GM21367 (cell line): ENCODE data around the gene ZMYND12.

ENCODE experiments used
- ATAC-seq: cut with Tn5 transposase; IDR thresholded peaks from one replicate; pipeline ENCODE4 v1.9.1; 2021; ENCODE audit not compliant: unreplicated experiment

Gene ZMYND12

DNA sequence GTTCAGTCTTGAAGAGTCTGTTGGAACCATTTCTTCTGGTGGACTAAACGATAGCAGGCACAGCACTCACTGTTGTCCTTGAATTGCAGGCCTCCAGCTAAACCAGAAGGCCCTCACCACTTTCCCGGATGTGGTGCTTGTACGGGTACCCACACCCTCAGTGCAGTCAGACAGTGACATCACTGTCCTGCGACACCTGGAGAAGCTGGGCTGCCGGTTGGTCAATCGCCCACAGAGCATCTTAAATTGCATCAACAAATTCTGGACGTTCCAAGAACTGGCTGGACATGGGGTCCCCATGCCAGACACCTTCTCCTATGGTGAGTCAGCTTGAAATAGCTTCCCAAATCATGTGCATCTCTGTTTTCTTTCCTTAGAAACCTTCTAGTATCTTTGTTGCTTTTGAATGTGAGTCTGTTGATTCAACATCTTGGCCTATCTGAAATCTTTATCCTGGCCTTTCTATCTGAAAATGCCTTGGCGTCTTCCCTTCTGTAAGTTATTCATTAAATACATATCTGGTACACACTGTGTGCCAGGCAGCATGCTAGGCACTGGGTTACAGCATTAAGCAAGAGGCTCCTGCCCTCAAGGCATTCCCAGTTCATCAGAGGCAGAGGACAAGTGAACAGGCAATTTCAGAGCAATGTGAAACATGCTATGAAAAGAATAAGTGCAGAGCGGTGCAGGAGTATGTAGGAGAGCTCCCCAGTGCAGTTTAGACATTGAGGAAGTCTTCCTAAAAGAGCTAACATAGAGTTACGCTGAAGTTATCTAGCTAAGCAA lies 56.3 kb downstream of the ZMYND12 start:
- no peak for ATAC-seq

DNA sequence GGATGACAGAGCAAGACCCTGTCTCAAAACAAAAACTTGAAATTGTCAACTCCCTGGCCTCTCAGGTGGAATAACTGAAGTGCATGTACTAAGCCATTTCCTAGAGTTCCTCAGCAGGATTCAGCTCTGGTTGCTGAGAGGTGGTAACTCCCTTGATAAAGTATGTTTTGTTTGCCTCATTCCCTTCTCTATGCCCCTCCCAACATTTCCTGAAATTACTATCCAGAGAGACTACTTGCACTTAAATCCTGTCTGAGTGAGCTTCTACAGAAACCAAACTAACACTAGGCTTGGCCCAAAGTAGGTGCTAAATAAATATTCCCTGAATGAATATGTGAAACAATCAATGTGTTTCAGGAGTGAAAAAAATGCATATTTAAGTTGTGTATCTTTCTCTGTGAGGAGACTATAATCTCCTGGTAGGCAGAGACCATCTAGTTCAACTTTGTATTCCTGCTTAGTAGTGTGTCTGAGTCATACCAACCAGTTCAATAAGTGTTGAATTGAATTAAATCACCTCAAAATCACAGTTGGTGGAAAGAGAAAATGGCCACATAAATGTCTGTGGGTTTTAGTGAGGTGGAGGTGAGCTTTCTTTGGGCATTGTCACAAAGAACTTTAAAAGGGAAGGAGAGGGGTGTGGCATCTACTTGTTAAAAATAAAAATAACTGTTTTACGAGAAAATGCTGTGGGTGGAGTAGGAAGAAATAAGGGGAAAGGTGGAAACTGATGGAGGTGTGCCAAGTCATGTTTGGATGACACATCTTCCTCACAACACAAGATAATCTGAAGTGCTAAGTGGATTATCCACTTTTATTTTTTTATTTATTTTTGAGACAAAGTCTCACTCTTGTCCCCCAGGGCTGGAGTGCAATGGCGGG lies 62.6 kb downstream of the ZMYND12 start:
- ATAC-seq = no peak

GRCh38 chr1:42392255-42392654 lies 63.6 kb downstream of the ZMYND12 start:
- no peak for ATAC-seq

DNA sequence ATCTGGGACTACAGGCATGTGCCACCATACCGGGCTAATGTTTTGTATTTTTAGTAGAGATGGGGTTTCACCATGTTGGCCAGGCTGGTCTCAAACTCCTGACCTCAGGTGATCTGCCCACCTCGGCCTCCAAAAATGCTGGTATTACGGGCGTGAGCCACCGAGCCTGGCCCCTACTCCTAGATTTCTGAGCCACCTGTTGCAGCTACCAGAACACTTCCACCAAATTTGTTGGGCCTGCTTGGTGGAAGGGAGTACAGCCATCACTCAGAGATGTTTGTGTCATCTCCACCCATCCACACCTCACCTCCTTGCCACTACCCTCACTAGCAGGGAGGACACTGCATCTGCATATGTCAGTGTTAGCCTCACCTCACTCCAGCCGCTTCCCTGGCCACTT lies 69.8 kb downstream of the ZMYND12 start:
- ATAC-seq = no peak

DNA sequence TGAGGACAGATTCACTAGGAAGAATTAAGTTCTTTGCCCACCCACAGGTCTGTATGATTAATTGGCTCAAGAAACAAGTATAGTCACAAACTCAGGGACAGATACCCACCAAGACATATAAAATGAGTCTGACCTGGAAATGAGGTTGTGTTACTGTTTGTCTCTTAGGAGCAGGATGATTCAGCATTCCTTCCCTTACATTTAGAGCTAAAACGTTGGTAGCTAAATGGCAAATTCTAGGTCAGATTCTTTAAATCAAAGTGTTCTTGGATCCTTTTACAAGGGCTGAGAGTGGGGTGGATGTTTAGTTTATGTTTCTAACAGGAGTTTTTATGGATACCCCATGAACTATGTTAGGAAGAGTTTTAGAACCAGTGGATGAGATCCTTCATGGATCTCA lies 70.5 kb downstream of the ZMYND12 start:
- no peak for ATAC-seq

DNA sequence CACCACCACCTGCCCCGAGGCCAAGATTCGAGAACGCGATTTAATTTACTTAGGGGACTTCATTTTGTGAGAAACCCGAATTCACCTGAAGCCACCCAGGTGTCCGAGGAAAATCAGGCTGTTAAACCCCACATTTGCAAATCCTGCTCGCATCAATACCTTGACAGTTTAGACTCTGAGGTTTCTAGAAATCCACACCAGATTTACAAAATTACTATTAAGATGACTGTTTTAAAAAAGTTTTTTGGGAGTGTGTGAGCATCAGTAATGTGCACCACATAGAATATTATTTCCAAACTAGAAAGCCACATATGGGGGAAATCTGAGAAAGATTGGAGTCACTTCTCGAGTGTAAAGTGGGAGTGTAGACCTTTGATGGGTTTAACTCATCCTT lies 74.5 kb downstream of the ZMYND12 start:
- no peak for ATAC-seq

DNA sequence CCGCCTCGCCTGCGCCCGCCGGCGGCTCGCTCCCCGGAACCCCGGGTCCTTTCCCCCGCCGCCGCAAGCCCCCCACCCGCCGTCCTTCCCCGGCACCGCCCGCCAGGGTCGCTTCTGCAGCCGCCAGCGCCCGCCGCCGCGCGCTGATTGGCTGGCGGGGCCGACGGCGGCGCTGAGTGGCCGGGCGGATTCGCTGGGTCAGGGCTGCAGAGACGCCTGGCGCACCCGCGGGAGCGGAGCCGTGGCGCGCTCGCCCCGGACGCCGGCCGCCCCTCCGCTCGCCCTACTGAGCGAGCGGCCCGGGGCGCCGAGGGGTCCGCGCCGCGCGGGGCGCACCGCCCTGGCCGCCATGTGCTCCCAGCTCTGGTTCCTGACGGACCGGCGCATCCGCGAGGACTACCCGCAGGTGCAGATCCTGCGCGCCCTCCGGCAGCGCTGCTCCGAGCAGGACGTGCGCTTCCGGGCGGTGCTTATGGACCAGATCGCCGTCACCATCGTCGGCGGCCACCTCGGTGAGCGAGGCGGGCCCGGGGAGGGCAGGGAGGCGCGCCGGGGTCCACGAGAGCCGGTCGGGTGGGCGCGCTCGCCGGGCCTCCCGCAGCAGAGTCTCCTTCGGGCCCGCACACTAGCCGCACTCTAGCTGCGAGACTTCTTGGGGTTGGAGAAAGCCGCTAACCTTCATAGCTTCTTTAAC lies 75.1 kb downstream of the ZMYND12 start, which contains the start of gene RIMKLA:
Gene RIMKLA, plus strand, starts transcription at position 207 of the 694 bp plus-strand sequence. Its CDS starts 143 bp downstream, at position 350.
- peak; percentile 69 for ATAC-seq
